Activated naive CD8-positive, alpha-beta T cell treated with anti-CD3 and anti-CD28 coated beads, Interleukin-2, amount 50 U/mL, for 16 hours (primary cell): ENCODE measurements around the gene SUSD5.
"Not testable (repeated sequence)": the region's sequence is repeated elsewhere in the genome, so short reads cannot be mapped to it uniquely, and the experiment has no call there.

Experiments
- DNase-seq: peaks from one replicate; pipeline ENCODE4 v3.0.0-alpha.2; 2020; ENCODE audit warnings: low read depth, low spot score

Gene SUSD5

GRCh38 chr3:33152363-33153360, 65.9 kb downstream of the SUSD5 start:
- no peak for DNase-seq

GRCh38 chr3:33149342-33149741, 69.3 kb downstream of the SUSD5 start:
- DNase-seq, result no peak

GRCh38 chr3:33146791-33147445, 71.7 kb downstream of the SUSD5 start:
- DNase-seq, result no peak

- DNase-seq, result no peak
Observed at GRCh38 chr3:33145901-33146580, 72.6 kb downstream of the SUSD5 start.

- no peak for DNase-seq
Observed at GRCh38 chr3:33145221-33145900, 73.2 kb downstream of the SUSD5 start.

- no peak for DNase-seq
Observed at GRCh38 chr3:33144433-33144832, 74.2 kb downstream of the SUSD5 start.

- no peak for DNase-seq
Observed at GRCh38 chr3:33141006-33141405, 77.6 kb downstream of the SUSD5 start.

GRCh38 chr3:33139996-33140395, 78.6 kb downstream of the SUSD5 start:
- no peak for DNase-seq

- DNase-seq, result not testable (repeated sequence)
Observed at GRCh38 chr3:33139006-33139623, 79.5 kb downstream of the SUSD5 start.

- DNase-seq, result no peak
Observed at GRCh38 chr3:33137691-33138090, 80.9 kb downstream of the SUSD5 start.

GRCh38 chr3:33134026-33134625, 84.5 kb downstream of the SUSD5 start:
- no peak for DNase-seq

- no peak for DNase-seq
Observed at GRCh38 chr3:33132019-33132360, 86.6 kb downstream of the SUSD5 start.

- DNase-seq, result no peak
Observed at GRCh38 chr3:33131331-33132018, 87.1 kb downstream of the SUSD5 start.

- DNase-seq, result no peak
Observed at GRCh38 chr3:33130144-33130543, 88.5 kb downstream of the SUSD5 start.

- DNase-seq, result no peak
Observed at GRCh38 chr3:33128706-33129105, 89.9 kb downstream of the SUSD5 start.

- no peak for DNase-seq
Observed at GRCh38 chr3:33125840-33126239, 92.8 kb downstream of the SUSD5 start.

- no peak for DNase-seq
Observed at GRCh38 chr3:33124638-33125037, 94.0 kb downstream of the SUSD5 start.

GRCh38 chr3:33122991-33123390, 95.6 kb downstream of the SUSD5 start:
- DNase-seq, result no peak

- no peak for DNase-seq
Observed at GRCh38 chr3:33119891-33120290, 98.7 kb downstream of the SUSD5 start.

GRCh38 chr3:33117461-33117860, 101.1 kb downstream of the SUSD5 start:
- DNase-seq, result no peak
